Measurements from ENCODE around the gene HAUS7.

The HAUS7 gene

GRCh38 chrX:153475751-153476281 is 5.4 kb upstream of the HAUS7 start:
- no peak for DNase-seq

- no peak for DNase-seq
Observed at GRCh38 chrX:153475271-153475670, 4.9 kb upstream of the HAUS7 start.

GRCh38 chrX:153474718-153475117 is 4.3 kb upstream of the HAUS7 start:
- peak; percentile 44 to 70 for DNase-seq

GRCh38 chrX:153474266-153474665 is 3.9 kb upstream of the HAUS7 start:
- DNase-seq, result no peak

- no peak for DNase-seq
Observed at GRCh38 chrX:153473126-153473525, 2.8 kb upstream of the HAUS7 start.

GRCh38 chrX:153471663-153472280 is 1.4 kb upstream of the HAUS7 start:
- no peak for DNase-seq

- DNase-seq, result peak in 1 of 2 experiments; percentile 18
Observed at GRCh38 chrX:153469811-153470410, 465 bp downstream of the HAUS7 start.

- DNase-seq, result no peak
Observed at GRCh38 chrX:153468008-153468580, 2.3 kb downstream of the HAUS7 start.

GRCh38 chrX:153465691-153466380 is 4.5 kb downstream of the HAUS7 start:
- DNase-seq, result no peak

- no peak for DNase-seq
Observed at GRCh38 chrX:153464116-153464515, 6.3 kb downstream of the HAUS7 start.

GRCh38 chrX:153463556-153463955 is 6.8 kb downstream of the HAUS7 start:
- DNase-seq, result no peak

GRCh38 chrX:153463031-153463430 is 7.3 kb downstream of the HAUS7 start:
- DNase-seq, result no peak

- DNase-seq, result no peak
Observed at GRCh38 chrX:153462291-153462690, 8.1 kb downstream of the HAUS7 start.

- peak; percentile 26 to 48 for DNase-seq
Observed at GRCh38 chrX:153460826-153461225, 9.6 kb downstream of the HAUS7 start.

- DNase-seq, result no peak
Observed at GRCh38 chrX:153459986-153460385, 10.4 kb downstream of the HAUS7 start.

GRCh38 chrX:153458476-153458875 is 11.9 kb downstream of the HAUS7 start:
- DNase-seq, result no peak

- DNase-seq, result no peak
Observed at GRCh38 chrX:153457827-153458466, 12.4 kb downstream of the HAUS7 start.

- DNase-seq, result no peak
Observed at GRCh38 chrX:153457136-153457825, 13.1 kb downstream of the HAUS7 start.

- DNase-seq, result no peak
Observed at GRCh38 chrX:153456704-153457103, 13.7 kb downstream of the HAUS7 start.

- no peak for DNase-seq
Observed at GRCh38 chrX:153456161-153456560, 14.2 kb downstream of the HAUS7 start.

GRCh38 chrX:153455571-153455970 is 14.8 kb downstream of the HAUS7 start:
- no peak for DNase-seq

- no peak for DNase-seq
Observed at GRCh38 chrX:153454901-153455550, 15.3 kb downstream of the HAUS7 start.
